WTC11 (cell line): ENCODE data around the gene PRIM2. TPM values are rescaled to one million over a fixed set of nuclear protein-coding genes. Genes with fewer than 3 reads are reported as not detected.

Experiments
- ATAC-seq: fragments of 200-7000 bp; cut with Tn5 transposase; 2 replicates; pipeline ENCODE4 v1.10.0; 2021; ENCODE audit warnings: mild to moderate bottlenecking, moderate library complexity
- CTCF ChIA-PET: fragments of 300-600 bp; sonication (Branson Sonifier 250); formaldehyde crosslinking; loops from one replicate; lab custom pipeline; 2021; ENCODE audit warnings: antibody characterized with exemption; lab: Charles Lee
- POLR2A ChIA-PET: fragments of 350-600 bp; sonication (Branson Sonifier 250); formaldehyde crosslinking; loops from one replicate; lab custom pipeline; 2021; ENCODE audit warnings: antibody characterized with exemption; lab: Charles Lee
- DNase-seq: peaks from one replicate; pipeline ENCODE4 v3.0.0; 2021; ENCODE audit warnings: low spot score
- H3K27ac Mint-ChIP-seq: 2 replicates; pipeline ENCODE4 v1.8.0; 2021; ENCODE audit warnings: mixed read lengths
- H3K27me3 Mint-ChIP-seq: 2 replicates; pipeline ENCODE4 v1.8.0; 2021; ENCODE audit warnings: low read depth, mild to moderate bottlenecking, moderate library complexity, mixed read lengths
- H3K36me3 Mint-ChIP-seq: 2 replicates; pipeline ENCODE4 v1.8.0; 2021; ENCODE audit warnings: mixed read lengths
- H3K4me1 Mint-ChIP-seq: 2 replicates; pipeline ENCODE4 v1.8.0; 2022; ENCODE audit warnings: mixed read lengths
- H3K4me3 Mint-ChIP-seq: 2 replicates; pipeline ENCODE4 v1.8.0; 2021; ENCODE audit warnings: mild to moderate bottlenecking, moderate library complexity, mixed read lengths
- H3K9me3 Mint-ChIP-seq: 2 replicates; pipeline ENCODE4 v1.8.0; 2021; ENCODE audit warnings: mixed read lengths
- ETV6 ChIP-seq: sonication (generic); formaldehyde crosslinking; IDR thresholded peaks from 2 replicates; pipeline ENCODE4 v1.8.1; 2022; ENCODE audit warnings: mild to moderate bottlenecking, missing genetic modification reagents
- FOXJ3 ChIP-seq: sonication (generic); formaldehyde crosslinking; IDR thresholded peaks from 2 replicates; pipeline ENCODE4 v1.9.0; 2021; ENCODE audit warnings: missing genetic modification reagents, mild to moderate bottlenecking, borderline replicate concordance
- FOXK1 ChIP-seq: sonication (generic); formaldehyde crosslinking; IDR thresholded peaks from 2 replicates; pipeline ENCODE4 v1.8.0; 2022; ENCODE audit warnings: mild to moderate bottlenecking, moderate library complexity, missing genetic modification reagents
- FOXP1 ChIP-seq: sonication (generic); formaldehyde crosslinking; IDR thresholded peaks from 2 replicates; pipeline ENCODE4 v1.8.0; 2022; ENCODE audit warnings: missing genetic modification reagents, mild to moderate bottlenecking, moderate library complexity, borderline replicate concordance
- GRHL2 ChIP-seq: fragments of 250-450 bp; sonication (Bioruptor Pico); IDR thresholded peaks from 2 replicates; pipeline ENCODE4 v1.8.0; 2022; ENCODE audit warnings: mild to moderate bottlenecking, moderate library complexity; ENCODE audit not compliant: insufficient replicate concordance, severe bottlenecking
- GTF2I ChIP-seq: fragments of 250-450 bp; sonication (Bioruptor Pico); conservative IDR thresholded peaks from 2 replicates; pipeline ENCODE4 v1.4.0; 2021; ENCODE audit warnings: mild to moderate bottlenecking
- JAZF1 ChIP-seq: fragments of 250-450 bp; sonication (Bioruptor Pico); IDR thresholded peaks from 2 replicates; pipeline ENCODE4 v1.9.0; 2021; ENCODE audit warnings: moderate library complexity, mild to moderate bottlenecking, inconsistent platforms
- KAT7 ChIP-seq: sonication (generic); formaldehyde crosslinking; IDR thresholded peaks from 2 replicates; pipeline ENCODE4 v1.8.1; 2023; ENCODE audit warnings: missing genetic modification reagents, mild to moderate bottlenecking, borderline replicate concordance
- MXD4 ChIP-seq: fragments of 250-450 bp; sonication (Bioruptor Pico); IDR thresholded peaks from 2 replicates; pipeline ENCODE4 v1.8.0; 2021; ENCODE audit warnings: mild to moderate bottlenecking, moderate library complexity, borderline replicate concordance
- MYBL2 ChIP-seq: sonication (generic); formaldehyde crosslinking; IDR thresholded peaks from 2 replicates; pipeline ENCODE4 v1.8.1; 2023; ENCODE audit warnings: mild to moderate bottlenecking, moderate library complexity, missing genetic modification reagents
- NFATC4 ChIP-seq: fragments of 250-450 bp; sonication (Bioruptor Pico); IDR thresholded peaks from 2 replicates; pipeline ENCODE4 v1.9.0; 2021; ENCODE audit warnings: mild to moderate bottlenecking
- NFYB ChIP-seq: sonication (generic); formaldehyde crosslinking; conservative IDR thresholded peaks from 2 replicates; pipeline ENCODE4 v1.8.0; 2022; ENCODE audit warnings: low read depth, missing genetic modification reagents
- NR3C1 ChIP-seq: sonication (generic); formaldehyde crosslinking; conservative IDR thresholded peaks from 2 replicates; pipeline ENCODE4 v1.8.1; 2023; ENCODE audit warnings: low read depth, mild to moderate bottlenecking, missing genetic modification reagents
- SMAD3 ChIP-seq: sonication (generic); formaldehyde crosslinking; IDR thresholded peaks from 2 replicates; pipeline ENCODE4 v1.8.0; 2022; ENCODE audit warnings: missing genetic modification reagents, mild to moderate bottlenecking, borderline replicate concordance
- SP1 ChIP-seq: sonication (generic); formaldehyde crosslinking; conservative IDR thresholded peaks from 2 replicates; pipeline ENCODE4 v1.8.1; 2022; ENCODE audit warnings: missing genetic modification reagents
- TEAD1 ChIP-seq: sonication (generic); formaldehyde crosslinking; IDR thresholded peaks from 2 replicates; pipeline ENCODE4 v1.8.0; 2022; ENCODE audit warnings: mild to moderate bottlenecking, missing genetic modification reagents
- TP53 ChIP-seq: sonication (generic); formaldehyde crosslinking; IDR thresholded peaks from 2 replicates; pipeline ENCODE4 v1.8.1; 2023; ENCODE audit warnings: mild to moderate bottlenecking, missing genetic modification reagents
- ZNF396 ChIP-seq: fragments of 250-450 bp; sonication (Bioruptor Pico); IDR thresholded peaks from 2 replicates; pipeline ENCODE4 v1.8.0; 2021; ENCODE audit warnings: mild to moderate bottlenecking, moderate library complexity, borderline replicate concordance
- ZNF416 ChIP-seq: fragments of 250-450 bp; sonication (Bioruptor Pico); IDR thresholded peaks from 2 replicates; pipeline ENCODE4 v1.9.0; 2021; ENCODE audit warnings: mild to moderate bottlenecking, inconsistent platforms
- ZNF671 ChIP-seq: fragments of 250-450 bp; sonication (Bioruptor Pico); IDR thresholded peaks from 2 replicates; pipeline ENCODE4 v1.8.0; 2021; ENCODE audit warnings: mild to moderate bottlenecking
- total RNA-seq: library from RNA; stranded (reverse); gene quantifications from 3 replicates; pipeline ENCODE4 v1.2.3, GENCODE V29; 2021
- TF ChIP-seq, protein P1 (sequence below): sonication (generic); formaldehyde crosslinking; IDR thresholded peaks from 2 replicates; pipeline ENCODE4 v1.8.1; 2022; ENCODE audit warnings: mild to moderate bottlenecking, moderate library complexity, missing genetic modification reagents
- TF ChIP-seq, protein P2 (sequence below): fragments of 250-450 bp; sonication (Bioruptor Pico); IDR thresholded peaks from 2 replicates; pipeline ENCODE4 v1.9.0; 2021; ENCODE audit warnings: mild to moderate bottlenecking
- TF ChIP-seq, protein P3 (sequence below): sonication (generic); formaldehyde crosslinking; IDR thresholded peaks from 2 replicates; pipeline ENCODE4 v1.8.1; 2023; ENCODE audit warnings: mild to moderate bottlenecking, missing genetic modification reagents, moderate library complexity
- TF ChIP-seq, protein P4 (sequence below): sonication (generic); formaldehyde crosslinking; IDR thresholded peaks from 2 replicates; pipeline ENCODE4 v1.8.1; 2022; ENCODE audit warnings: mild to moderate bottlenecking, missing genetic modification reagents, moderate library complexity, borderline replicate concordance
- TF ChIP-seq, protein P5 (sequence below): fragments of 250-450 bp; sonication (Bioruptor Pico); conservative IDR thresholded peaks from 2 replicates; pipeline ENCODE4 v1.9.0; 2021; ENCODE audit warnings: mild to moderate bottlenecking

Gene PRIM2
- total RNA-seq, 1 experiment from 2014 or later: 42.2 TPM

DNA sequence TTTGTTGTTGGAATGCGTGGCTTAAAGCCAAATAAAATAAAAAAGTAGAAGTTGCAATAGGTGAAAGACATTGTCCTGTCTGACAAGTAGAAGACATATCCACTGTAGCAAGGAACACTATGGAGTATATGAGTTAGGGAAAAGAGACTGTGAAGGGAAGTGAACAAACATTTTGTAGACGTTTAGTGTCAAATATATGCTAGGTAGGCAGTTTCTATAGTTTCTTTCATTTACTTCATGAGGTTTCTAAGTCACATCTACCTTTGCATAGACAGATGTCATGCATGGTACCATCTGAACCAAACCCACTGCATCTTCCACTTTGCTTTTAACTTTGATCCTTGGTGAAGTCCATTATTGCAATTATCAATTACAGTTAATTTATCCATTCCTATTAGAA lies 9.9 kb downstream of the PRIM2 start:
- Mint-ChIP-seq H3K4me1 (no peaks in the 10 kb centered on the region), H3K9me3 (peaks cover 52% of the 10 kb centered on the region), H3K4me3 (no peak overlapping the region)

DNA sequence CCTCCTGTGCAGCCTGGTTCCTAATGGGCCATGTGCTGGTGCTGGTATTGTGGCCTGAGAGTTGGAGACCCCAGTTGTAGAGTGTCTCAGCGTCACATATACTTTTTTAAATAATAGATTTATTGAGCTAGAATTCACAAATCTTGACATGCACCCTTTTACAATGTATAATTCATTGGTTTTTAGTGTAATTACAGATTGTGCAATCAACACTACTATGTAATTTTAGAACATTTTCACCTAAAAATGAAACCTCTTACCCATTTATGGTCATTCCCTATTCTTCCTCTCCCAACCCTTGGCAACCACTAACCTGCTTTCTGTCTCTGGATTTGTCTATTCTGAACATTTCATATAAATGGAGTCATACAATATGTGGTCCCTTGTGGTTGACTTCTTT lies 10.6 kb downstream of the PRIM2 start:
- ChIA-PET POLR2A (no interaction called here), CTCF (no interaction called here)
- ATAC-seq (no peak), DNase-seq (no peak)
- H3K4me1 Mint-ChIP-seq: no peaks in the 10 kb centered on the region
- H3K4me3 Mint-ChIP-seq: no peak overlapping the region
- peaks cover 60% of the 10 kb centered on the region for H3K9me3 Mint-ChIP-seq
- H3K27me3 Mint-ChIP-seq: no peaks in the 10 kb centered on the region
- peaks cover 93% of the 10 kb centered on the region for H3K36me3 Mint-ChIP-seq
- no peak overlapping the region for H3K27ac Mint-ChIP-seq
- no peak for TF ChIP-seq FOXJ3 (CRISPR knock-in tag)
- no peak for TF ChIP-seq ZNF416 (CRISPR knock-in tag)
- TF ChIP-seq KAT7 (CRISPR knock-in tag): no peak
- TF ChIP-seq ZNF396: no peak
- TF ChIP-seq MYBL2 (CRISPR knock-in tag): no peak
- no peak for TF ChIP-seq ZNF671 (CRISPR knock-in tag)
- no peak for TF ChIP-seq NR3C1
- TF ChIP-seq NFATC4 (CRISPR knock-in tag): no peak
- no peak for TF ChIP-seq FOXP1 (CRISPR knock-in tag)
- no peak for TF ChIP-seq GRHL2 (CRISPR knock-in tag)
- TF ChIP-seq GTF2I (CRISPR knock-in tag): no peak
- no peak for TF ChIP-seq TP53
- TF ChIP-seq, protein P1, sequence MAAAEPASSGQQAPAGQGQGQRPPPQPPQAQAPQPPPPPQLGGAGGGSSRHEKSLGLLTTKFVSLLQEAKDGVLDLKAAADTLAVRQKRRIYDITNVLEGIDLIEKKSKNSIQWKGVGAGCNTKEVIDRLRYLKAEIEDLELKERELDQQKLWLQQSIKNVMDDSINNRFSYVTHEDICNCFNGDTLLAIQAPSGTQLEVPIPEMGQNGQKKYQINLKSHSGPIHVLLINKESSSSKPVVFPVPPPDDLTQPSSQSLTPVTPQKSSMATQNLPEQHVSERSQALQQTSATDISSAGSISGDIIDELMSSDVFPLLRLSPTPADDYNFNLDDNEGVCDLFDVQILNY (CRISPR knock-in tag): no peak
- TF ChIP-seq, protein P2, sequence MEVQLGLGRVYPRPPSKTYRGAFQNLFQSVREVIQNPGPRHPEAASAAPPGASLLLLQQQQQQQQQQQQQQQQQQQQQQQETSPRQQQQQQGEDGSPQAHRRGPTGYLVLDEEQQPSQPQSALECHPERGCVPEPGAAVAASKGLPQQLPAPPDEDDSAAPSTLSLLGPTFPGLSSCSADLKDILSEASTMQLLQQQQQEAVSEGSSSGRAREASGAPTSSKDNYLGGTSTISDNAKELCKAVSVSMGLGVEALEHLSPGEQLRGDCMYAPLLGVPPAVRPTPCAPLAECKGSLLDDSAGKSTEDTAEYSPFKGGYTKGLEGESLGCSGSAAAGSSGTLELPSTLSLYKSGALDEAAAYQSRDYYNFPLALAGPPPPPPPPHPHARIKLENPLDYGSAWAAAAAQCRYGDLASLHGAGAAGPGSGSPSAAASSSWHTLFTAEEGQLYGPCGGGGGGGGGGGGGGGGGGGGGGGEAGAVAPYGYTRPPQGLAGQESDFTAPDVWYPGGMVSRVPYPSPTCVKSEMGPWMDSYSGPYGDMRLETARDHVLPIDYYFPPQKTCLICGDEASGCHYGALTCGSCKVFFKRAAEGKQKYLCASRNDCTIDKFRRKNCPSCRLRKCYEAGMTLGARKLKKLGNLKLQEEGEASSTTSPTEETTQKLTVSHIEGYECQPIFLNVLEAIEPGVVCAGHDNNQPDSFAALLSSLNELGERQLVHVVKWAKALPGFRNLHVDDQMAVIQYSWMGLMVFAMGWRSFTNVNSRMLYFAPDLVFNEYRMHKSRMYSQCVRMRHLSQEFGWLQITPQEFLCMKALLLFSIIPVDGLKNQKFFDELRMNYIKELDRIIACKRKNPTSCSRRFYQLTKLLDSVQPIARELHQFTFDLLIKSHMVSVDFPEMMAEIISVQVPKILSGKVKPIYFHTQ (CRISPR knock-in tag): no peak
- no peak for TF ChIP-seq NFYB (CRISPR knock-in tag)
- no peak for TF ChIP-seq SMAD3 (CRISPR knock-in tag)
- no peak for TF ChIP-seq SP1

More for the DNA sequence above, 9.9 kb downstream of the PRIM2 start:
- ChIA-PET POLR2A (no interaction called here), CTCF (no interaction called here)
- no peak overlapping the region for H3K27ac Mint-ChIP-seq
- H3K27me3 Mint-ChIP-seq: no peaks in the 10 kb centered on the region
- H3K36me3 Mint-ChIP-seq: peaks cover 93% of the 10 kb centered on the region
- DNase-seq: no peak
- TF ChIP-seq, protein P2 (CRISPR knock-in tag): no peak
- TF ChIP-seq ZNF396: no peak
- TF ChIP-seq, protein P3, sequence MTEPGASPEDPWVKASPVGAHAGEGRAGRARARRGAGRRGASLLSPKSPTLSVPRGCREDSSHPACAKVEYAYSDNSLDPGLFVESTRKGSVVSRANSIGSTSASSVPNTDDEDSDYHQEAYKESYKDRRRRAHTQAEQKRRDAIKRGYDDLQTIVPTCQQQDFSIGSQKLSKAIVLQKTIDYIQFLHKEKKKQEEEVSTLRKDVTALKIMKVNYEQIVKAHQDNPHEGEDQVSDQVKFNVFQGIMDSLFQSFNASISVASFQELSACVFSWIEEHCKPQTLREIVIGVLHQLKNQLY (CRISPR knock-in tag): no peak
- TF ChIP-seq, protein P4, sequence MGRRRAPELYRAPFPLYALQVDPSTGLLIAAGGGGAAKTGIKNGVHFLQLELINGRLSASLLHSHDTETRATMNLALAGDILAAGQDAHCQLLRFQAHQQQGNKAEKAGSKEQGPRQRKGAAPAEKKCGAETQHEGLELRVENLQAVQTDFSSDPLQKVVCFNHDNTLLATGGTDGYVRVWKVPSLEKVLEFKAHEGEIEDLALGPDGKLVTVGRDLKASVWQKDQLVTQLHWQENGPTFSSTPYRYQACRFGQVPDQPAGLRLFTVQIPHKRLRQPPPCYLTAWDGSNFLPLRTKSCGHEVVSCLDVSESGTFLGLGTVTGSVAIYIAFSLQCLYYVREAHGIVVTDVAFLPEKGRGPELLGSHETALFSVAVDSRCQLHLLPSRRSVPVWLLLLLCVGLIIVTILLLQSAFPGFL: no peak
- TF ChIP-seq FOXK1 (CRISPR knock-in tag): no peak
- TF ChIP-seq ETV6 (CRISPR knock-in tag): no peak
- no peak for TF ChIP-seq JAZF1
- TF ChIP-seq TEAD1 (CRISPR knock-in tag): no peak
- no peak for TF ChIP-seq MXD4 (CRISPR knock-in tag)
- no peak for TF ChIP-seq TP53
- TF ChIP-seq, protein P5, sequence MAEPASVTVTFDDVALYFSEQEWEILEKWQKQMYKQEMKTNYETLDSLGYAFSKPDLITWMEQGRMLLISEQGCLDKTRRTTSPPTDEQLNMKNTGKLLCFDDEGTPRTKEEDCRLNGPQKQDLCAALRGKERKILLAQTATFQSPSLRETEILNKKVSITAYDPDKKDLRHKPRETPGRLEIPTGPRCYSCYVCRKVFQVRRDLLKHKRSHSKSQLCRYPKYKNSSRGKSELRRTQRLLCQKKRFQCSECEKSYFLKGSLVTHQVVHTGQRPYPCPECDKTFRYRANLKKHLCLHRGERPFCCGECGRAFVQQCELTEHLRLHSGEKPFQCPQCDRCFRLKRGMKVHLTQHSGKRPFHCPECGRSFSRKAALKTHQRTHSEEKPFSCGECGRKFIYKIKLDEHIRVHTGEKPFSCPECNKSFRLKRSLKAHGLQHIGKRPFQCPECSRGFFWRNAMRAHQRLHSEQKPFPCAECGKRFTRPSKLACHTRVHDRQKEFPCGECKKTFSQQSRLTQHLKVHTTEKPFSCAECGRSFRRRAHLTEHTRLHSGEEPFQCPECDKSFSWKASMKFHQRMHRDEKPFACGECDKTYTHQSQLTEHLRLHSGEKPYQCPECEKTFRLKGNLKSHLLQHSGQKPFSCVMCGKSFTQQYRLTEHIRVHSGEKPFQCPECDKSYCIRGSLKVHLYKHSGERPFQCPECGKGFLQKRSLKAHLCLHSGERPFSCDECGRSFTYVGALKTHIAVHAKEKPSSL (CRISPR knock-in tag): no peak
- no peak for ATAC-seq
